HG03378 (cell line): ENCODE data around the gene CASP8AP2.
"Not testable (repeated sequence)": the region's sequence is repeated elsewhere in the genome, so short reads cannot be mapped to it uniquely, and the experiment has no call there.

ENCODE experiments used
- ATAC-seq: cut with Tn5 transposase; IDR thresholded peaks from one replicate; pipeline ENCODE4 v1.9.1; 2021; ENCODE audit warnings: mild to moderate bottlenecking, moderate library complexity; ENCODE audit not compliant: unreplicated experiment

CASP8AP2 gene

DNA sequence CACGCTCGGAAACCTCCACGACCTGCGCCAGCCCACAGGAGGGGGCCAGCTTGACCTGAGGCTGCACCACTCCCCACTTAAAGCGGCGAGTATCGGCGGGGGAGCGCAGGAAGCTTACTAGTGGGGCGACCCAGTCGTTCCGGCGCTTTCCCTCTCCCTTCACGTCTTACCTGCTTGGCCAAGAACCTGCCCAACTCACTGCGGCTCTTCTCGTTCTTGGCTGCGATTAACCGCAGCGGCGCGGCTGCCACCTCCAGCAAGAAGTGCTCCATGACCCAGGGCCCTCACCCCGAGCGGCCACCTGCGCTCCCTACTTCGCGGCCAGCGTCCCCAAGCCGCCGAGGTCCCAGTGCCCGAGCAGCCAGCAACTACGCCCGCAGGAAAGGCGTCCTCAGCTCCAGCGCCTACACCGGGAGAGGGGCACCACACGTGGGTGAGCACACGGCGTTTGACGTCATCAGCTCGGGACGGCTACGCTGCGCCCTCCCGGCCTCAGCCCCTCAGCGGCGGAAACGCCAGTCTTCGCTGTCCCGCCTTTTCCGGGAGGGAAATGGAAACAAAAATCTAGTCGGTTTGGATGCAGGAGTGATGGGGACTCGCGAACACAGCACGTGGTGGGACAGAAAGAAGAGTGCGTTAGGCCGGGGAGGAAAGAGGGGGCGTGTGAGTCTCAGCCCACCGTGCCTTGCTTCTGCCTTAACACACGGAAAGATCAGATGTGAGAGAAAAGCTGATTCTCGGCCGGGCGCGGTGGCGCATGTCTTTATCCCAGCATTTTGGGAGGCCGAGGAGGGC lies 10.1 kb upstream of the CASP8AP2 start, which contains the start of gene MDN1:
TSS of gene MDN1 (minus strand) at position 459 of the 795 bp plus-strand sequence. CDS start at position 272, 187 bp downstream.
- ATAC-seq: peak; percentile 92

DNA sequence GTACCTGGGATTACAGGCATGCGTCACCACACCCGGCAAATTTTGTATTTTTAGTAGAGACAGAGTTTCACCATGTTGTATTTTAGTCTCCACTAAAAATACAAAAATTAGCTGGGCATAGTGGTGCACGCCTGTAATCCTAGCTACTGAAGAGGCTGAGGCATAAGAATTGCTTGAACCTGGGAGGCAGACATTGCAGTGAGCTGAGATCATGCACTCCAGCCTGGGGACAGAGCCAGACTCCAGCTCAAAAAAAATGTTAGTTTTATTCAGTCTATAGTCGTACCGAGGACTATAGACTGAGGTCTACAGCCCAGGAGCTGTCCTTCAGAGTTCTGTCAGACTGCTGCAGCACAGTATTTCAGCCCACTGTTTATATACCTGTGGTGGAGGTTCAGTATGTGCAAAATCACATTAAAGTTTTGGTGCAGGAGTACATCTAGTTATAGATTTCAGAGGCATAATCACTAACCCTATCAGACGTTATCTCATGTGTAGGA lies 3.6 kb upstream of the CASP8AP2 start:
- ATAC-seq: no peak

DNA sequence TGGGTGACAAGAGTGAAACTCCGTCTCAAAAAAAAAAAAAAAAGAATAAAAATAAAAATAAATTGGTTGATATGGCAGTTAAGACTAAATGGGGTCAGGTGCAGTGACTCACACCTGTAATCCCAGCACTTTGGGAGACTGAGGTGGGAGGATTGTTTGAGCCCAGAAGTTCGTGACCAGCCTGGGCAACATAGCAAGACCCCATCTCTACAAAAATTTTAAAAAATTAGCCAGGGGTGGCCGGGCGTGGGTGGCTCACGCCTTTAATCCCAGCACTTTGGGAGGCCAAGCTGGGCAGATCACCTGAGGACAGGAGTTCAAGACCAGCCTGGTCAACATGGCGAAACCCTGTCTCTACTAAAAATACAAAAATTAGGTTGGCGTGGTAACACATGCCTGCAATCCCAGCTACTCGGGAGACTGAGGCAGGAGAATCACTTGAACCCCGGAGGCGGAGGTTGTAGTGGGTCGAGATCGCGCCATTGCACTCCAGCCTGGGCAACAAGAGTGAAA lies 1.1 kb upstream of the CASP8AP2 start:
- not testable (repeated sequence) for ATAC-seq

DNA sequence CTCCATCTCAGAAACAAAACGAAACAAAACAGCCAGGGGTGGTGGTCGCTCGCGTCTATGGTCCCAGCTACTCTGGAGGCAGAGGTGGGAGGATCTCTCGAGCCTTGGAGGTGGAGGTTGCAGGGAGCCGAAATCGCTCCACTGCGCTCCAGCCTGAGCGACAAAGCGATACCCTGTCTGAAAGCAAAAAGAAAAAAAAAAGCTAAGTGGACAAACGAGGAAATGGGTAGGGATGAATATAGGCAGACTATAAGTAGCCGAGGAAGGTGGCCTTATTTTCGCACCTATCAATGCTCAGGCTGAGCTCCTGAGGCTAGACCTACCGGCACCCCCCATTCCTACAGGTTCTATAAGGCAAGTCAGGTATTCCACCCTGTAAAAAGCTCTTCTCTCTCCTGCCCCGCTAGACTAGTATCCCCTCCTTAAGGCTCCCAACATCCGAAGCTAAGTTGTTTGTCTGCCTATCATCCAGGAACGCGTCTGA lies 650 bp upstream of the CASP8AP2 start:
- peak; percentile 42 for ATAC-seq

DNA sequence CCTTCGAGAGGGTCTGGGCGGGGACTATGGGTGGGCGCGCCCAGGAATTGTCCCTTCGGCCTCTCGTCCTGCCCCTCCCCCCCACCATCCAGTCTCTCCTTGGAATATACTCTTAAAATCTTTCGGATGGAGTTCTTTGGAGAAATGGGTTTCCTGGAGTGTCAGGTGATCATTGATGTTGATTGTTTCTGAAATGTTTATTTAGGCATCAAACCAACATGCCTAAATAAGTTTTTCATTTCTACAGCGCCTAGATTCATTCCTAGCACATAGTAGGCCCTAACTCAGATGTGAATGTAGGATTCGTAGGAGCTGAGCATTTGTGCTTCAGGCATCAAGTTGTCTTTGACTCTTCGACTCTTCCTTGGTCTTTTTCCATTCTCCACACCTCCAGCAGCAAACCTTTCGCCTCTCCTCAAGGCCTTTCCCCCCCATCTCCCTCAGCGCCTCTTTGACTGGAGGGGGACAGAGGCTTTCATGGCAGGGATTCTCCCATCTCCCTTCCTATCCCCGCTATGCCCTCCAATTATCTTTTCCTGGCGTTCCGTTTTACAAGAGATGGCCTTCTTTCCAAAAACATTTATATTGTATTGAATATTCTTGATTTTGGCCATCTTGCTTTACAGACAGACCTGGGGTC lies 610 bp downstream of the CASP8AP2 start:
- no peak for ATAC-seq

DNA sequence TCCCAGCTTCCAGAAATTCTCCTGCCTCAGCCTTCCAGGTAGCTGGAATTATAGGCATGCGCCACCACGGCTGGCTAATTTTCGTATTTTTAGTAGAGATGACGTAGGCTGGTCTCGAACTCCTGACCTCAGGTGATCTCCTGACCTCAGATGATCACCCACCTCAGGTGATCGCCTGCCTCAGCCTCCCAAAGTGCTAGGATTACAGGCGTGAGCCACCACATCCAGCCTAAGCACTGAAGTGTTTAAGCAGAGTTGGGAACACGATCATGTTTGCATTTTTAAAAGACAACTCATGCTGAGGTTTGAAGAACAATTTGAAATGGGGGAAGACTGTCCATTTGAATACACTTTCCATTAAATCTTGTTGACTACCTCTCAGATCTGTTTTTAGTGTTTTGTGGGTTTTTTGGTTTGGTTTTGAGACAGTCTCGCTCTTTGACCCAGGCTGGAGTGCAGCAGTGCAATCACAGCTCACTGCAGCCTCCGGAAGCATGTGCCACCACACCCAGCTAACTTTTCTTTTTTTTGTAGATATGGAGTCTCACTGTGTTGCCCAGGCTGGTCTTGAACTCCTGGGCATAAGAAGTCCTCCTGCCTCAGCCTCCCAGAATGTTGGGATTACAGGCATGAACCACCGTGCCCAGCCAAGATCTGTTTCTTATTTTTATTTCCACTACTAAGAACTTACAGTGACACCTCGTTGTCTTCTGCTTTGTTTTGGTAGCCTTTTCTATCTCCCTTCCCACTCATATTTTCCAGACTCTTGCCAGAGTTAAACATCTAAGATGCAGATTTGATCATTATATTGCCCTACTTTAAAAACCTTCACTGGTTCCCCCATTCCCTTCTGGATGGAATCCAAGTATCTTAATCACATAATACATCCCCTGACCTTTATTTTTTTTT lies 5.5 kb downstream of the CASP8AP2 start:
- peak; percentile 98 for ATAC-seq

DNA sequence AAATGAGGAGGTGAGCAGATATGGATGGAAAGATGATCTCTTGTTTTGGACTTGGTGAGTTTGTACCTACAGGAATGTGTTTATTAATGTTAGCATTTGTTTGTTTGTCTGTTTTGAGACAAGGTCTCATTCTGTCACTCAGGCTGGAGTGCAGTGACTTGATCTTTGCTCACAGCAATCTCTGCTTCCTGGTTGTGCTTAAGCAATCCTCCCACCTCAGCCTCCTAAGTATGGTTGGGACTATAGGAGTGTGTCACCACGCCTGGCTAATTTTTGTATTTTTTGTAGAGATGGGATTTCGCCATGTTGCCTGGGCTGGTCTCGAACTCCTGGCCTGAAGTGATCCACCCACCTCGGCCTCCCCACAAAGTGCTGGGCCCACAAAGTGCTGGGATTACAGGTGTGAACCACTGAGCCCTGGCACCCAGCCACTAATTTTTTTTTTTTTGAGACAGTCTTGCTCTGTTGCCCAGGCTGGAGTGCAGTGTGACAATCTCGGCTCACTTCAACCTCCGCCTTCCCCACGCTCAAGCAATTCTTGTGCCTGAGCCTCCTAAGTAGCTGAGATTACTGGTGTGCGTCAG lies 7.1 kb downstream of the CASP8AP2 start:
- no peak for ATAC-seq

DNA sequence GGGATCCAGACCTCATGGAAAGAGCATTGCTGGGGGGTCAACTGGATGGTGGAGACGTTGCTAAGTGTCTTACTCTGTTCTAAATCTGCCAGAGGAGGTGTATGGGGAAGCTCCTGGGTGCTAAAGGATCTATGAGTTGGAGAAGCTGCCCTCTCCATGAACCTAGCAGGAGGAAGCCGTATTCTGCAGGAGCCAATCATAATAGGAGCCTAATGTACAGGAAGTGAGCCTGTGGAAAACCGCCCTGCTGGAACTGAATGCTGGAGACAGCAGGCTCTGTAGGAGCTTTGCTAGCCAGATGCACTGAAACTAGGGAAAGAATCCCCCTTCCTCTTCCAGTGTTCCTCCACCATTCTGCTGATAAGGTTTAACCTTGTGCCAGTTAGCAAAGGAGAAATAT lies 10.9 kb downstream of the CASP8AP2 start:
- ATAC-seq: no peak

DNA sequence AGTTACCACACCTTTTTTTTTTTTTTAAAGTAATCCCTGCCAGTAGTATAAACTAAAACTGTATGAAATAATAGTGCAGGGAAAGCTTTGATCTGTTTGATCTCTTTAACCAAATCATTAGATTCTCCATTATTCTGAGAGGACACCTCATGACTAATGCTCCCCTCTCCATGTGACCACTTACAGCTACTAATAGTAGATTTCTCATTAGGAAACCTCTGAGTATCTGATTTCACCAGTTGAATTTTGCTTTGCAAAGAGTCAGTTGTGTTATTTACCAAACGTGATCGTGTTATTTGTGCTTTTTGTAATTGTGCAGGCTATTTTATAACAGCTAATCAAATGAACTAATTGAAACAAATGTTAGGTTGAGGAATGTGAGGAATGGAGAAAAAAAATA lies 12.5 kb downstream of the CASP8AP2 start:
- no peak for ATAC-seq

DNA sequence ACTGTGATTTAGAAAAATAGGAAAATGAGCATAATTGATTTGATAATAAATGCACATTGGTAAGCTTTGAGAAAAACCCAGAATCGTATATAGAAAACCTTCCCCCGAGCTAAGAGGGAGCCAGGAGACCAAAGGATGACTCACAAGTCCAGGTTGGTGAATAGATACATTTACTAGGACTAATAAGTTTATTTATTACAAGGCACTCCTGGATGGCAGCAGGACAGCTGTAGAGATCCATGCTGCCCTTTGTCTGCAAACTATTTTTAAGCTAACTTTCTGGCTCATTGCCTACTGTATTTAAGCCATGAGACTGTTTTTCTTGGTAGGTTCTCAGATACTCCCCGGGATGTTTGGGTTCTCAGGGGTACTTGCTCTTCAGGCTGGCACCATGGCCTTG lies 13.4 kb downstream of the CASP8AP2 start:
- ATAC-seq: no peak

DNA sequence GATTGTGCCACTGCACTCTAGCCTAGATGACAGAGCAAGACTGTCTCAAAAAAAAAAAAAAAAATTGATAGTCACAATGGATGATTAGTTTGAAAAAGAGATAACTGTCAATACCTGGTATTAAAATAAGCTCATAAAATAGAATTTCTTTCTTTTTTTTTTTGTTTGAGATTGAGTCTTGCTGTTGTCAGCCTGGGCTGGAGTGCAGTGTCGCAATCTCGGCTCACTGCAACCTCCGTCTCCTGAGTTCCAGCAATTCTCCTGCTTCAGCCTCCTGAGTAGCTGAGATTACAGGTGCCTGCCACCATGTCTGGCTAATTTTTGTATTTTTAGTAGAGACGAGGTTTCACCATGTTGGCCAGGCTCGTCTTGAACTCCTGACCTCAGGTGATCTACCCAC lies 17.8 kb downstream of the CASP8AP2 start:
- ATAC-seq: not testable (repeated sequence)

DNA sequence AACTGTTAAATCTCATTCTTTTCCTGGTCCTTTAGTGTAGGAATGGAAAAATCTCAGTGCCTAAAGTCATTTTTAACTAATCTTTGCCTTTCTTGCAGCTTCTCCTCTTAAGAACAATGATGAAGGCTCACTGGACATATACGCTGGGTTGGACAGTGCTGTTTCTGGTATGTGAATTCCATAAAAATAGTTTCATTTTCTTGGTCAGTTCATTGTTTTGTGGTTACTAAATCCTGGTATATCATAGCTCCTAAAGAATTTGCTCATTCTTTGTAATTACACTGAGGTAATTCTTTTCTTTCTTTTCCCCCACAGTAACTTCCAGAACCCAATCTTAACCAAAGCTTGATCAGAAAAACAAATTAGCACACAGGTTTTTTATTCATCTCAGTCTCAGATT lies 23.4 kb downstream of the CASP8AP2 start:
- ATAC-seq: no peak

DNA sequence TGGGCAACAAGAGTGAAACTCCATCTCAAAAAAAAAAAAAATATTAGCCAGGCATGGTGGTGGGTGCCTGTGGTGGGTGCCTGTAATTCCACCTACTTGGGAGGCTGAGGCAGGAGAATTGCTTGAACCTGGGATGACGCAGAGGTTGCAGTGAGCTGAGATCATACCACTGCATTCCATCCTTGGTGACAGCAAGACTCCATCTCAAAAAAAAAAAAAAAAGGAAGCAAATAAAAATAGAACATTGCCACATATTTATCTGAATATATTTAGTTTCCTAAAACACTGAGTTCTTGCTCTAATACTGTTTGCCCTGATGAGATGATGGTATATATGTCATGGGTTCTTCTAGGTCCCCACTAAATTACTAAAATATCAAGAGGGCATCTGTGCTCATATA lies 28.4 kb downstream of the CASP8AP2 start:
- ATAC-seq: no peak

DNA sequence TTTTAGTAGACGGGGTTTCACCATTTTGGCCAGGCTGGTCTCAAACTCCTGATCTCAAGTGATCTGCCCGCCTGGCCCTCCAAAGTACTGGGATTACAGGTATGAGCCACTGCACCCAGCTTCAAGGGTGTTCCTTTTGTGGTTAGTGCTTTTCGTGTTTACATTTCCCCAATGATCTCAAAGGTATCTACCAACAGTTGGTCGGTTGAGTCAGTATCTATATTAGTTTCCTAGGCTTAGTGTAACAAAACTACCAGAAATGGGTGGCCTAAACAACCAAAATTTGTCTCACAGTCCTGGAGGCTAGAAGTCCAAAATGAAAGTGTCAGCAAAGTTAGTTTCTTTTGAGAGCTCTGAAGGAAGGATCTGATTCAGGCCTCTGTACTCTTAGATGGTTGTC lies 30.1 kb downstream of the CASP8AP2 start:
- peak; percentile 64 for ATAC-seq

DNA sequence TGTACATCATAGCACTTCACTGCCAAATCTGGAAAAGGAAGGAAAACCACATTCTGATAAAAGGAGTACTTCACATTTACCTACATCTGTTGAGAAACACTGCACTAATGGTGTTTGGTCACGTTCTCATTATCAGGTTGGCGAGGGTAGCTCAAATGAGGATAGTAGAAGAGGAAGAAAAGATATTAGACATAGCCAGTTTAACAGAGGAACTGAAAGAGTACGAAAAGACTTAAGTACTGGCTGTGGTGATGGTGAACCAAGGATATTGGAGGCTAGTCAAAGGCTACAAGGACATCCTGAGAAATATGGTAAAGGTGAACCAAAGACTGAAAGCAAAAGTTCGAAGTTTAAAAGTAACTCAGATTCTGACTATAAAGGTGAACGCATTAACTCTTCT lies 32.6 kb downstream of the CASP8AP2 start:
- ATAC-seq: peak; percentile 66

DNA sequence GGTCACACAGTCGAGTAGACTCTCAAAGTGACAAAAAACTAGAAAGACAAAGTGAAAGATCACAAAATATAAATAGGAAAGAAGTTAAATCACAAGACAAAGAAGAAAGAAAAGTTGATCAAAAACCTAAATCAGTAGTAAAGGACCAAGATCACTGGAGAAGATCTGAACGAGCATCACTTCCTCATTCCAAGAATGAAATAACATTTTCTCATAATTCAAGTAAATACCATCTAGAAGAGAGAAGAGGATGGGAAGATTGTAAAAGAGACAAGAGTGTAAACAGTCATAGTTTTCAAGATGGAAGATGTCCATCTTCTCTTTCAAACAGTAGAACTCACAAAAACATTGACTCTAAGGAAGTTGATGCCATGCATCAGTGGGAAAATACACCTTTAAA lies 33.0 kb downstream of the CASP8AP2 start:
- no peak for ATAC-seq

DNA sequence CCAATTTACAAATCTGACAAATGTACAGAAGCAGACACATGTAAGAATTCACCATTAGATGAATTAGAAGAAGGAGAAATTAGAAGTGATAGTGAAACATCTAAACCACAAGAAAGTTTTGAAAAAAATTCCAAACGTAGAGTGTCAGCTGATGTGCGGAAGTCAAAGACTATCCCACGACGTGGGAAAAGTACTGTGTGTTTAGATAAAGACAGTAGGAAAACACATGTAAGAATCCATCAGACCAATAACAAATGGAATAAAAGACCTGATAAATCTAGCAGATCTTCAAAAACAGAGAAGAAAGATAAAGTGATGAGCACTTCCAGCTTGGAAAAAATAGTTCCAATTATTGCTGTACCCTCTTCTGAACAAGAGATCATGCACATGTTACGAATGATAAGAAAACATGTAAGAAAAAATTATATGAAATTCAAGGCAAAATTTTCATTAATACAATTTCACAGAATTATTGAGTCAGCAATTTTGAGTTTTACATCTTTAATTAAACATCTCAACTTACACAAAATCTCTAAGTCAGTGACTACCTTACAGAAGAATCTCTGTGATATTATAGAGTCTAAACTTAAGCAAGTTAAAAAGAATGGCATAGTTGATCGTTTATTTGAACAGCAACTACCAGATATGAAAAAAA lies 36.5 kb downstream of the CASP8AP2 start:
- no peak for ATAC-seq

DNA sequence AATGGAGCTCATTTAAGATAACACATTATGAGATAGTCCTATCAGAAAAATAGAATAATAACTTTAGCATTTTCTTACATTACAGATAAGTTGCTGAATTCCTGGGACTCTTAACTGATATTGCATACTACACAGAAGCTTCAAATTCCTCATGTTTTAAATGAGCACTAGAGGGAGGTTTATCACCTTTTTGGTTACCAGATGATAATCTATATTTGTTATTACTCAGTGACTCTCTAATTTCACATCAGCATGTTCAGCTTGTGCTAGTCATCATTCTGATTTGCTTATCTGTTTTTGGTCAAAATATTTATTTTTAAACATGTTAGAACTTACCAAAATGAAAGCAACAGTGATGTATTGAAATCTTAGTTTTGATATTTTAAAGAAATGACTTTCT lies 44.0 kb downstream of the CASP8AP2 start:
- no peak for ATAC-seq

DNA sequence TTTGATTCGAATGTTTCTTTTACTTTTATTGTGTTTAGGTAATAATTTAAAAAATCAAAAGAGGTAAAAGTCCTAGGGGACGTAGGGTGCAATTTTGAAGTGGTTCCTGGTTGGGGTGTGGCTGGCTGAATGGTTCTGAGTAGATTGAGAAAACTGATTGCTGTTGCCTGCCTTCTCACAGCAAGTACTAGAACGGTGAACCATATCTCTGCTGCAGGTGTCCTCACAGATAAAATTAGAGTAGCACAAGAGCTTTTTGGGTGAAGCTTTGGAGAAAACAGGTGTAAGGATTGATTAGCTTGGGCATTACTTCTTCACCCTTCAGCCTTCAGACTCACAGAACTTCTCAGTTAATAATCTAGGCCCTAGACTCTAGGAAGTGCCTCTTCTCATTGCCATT lies 44.8 kb downstream of the CASP8AP2 start:
- ATAC-seq: no peak
